ENCODE results near the gene TBCCD1.

DNA sequence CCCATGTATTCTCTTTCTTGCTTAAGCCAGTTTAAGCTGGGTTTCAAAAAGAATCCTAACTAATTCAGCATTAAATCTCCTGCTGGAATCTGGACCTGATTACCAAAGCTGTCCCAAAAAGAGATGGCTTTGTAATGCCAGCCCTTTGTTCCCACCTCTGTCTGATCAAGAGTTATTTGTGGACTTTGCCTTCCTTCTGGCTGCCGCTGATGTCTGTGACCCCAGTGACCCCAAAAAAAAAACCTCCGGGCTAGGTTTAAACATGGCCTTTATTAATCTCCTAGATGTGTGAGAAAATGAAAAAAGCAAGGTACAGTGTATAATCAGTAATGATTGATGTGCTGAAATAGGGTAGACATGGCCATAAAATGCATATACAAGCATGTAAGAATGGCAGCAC lies 43.7 kb downstream of the TBCCD1 start:
- TF ChIP-seq, protein P1, sequence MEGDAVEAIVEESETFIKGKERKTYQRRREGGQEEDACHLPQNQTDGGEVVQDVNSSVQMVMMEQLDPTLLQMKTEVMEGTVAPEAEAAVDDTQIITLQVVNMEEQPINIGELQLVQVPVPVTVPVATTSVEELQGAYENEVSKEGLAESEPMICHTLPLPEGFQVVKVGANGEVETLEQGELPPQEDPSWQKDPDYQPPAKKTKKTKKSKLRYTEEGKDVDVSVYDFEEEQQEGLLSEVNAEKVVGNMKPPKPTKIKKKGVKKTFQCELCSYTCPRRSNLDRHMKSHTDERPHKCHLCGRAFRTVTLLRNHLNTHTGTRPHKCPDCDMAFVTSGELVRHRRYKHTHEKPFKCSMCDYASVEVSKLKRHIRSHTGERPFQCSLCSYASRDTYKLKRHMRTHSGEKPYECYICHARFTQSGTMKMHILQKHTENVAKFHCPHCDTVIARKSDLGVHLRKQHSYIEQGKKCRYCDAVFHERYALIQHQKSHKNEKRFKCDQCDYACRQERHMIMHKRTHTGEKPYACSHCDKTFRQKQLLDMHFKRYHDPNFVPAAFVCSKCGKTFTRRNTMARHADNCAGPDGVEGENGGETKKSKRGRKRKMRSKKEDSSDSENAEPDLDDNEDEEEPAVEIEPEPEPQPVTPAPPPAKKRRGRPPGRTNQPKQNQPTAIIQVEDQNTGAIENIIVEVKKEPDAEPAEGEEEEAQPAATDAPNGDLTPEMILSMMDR (IDR thresholded peaks at IDR 0.05) = no peak
- TF ChIP-seq POLR2A (IDR thresholded peaks at IDR 0.05) (no peak), EP300 (IDR thresholded peaks at IDR 0.05) (no peak)

Data from ovary (tissue), 3 donors.